SU-DHL-6 (cell line): Measurements from ENCODE around the gene ANKS6.

Experiments
- EZH2phosphoT487 ChIP-seq: fragments of 200-600 bp; sonication (generic), shearing (Covaris generic); conservative IDR thresholded peaks from 2 replicates; pipeline ENCODE4 v1.6.1; 2018; ENCODE audit warnings: mild to moderate bottlenecking, antibody characterized with exemption, low read length, moderate library complexity, mixed read lengths
- TF ChIP-seq, protein P1 (sequence below): fragments of 200-600 bp; sonication (generic); IDR thresholded peaks from one replicate; pipeline ENCODE4 v1.5.1; 2017; ENCODE audit warnings: antibody characterized with exemption, mild to moderate bottlenecking, low read length, moderate library complexity; ENCODE audit not compliant: insufficient read depth, poor library complexity, severe bottlenecking

DNA sequence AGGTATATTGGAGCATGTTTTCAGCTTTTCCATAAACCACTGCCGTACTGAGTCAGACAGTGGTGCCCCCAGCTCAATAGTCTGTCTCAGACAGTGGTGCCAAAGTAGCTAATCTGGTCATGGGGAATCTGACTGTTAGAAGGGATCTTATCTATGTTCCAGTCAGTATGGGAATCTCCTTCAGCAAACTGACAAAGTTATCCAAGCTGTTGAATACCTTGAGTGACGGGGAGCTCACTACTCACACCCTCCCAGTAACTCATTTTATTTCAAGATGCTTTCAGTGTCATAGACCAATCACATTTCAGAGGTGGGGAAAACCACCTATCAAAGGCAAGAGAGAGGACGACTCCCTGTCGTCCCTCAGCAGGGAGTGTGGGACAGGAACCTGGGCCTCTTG, 18.7 kb downstream of the ANKS6 start:
- TF ChIP-seq, protein P1, sequence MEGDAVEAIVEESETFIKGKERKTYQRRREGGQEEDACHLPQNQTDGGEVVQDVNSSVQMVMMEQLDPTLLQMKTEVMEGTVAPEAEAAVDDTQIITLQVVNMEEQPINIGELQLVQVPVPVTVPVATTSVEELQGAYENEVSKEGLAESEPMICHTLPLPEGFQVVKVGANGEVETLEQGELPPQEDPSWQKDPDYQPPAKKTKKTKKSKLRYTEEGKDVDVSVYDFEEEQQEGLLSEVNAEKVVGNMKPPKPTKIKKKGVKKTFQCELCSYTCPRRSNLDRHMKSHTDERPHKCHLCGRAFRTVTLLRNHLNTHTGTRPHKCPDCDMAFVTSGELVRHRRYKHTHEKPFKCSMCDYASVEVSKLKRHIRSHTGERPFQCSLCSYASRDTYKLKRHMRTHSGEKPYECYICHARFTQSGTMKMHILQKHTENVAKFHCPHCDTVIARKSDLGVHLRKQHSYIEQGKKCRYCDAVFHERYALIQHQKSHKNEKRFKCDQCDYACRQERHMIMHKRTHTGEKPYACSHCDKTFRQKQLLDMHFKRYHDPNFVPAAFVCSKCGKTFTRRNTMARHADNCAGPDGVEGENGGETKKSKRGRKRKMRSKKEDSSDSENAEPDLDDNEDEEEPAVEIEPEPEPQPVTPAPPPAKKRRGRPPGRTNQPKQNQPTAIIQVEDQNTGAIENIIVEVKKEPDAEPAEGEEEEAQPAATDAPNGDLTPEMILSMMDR: no peak
- TF ChIP-seq EZH2phosphoT487: no peak
